HG03175 (cell line): ENCODE results near the gene CREBBP.
A peak's percentile ranks its signal among the peaks of the same experiment; 100 is the strongest.
"Not testable (repeated sequence)": the region's sequence is repeated elsewhere in the genome, so short reads cannot be mapped to it uniquely, and the experiment has no call there.

Source experiments
- ATAC-seq: cut with Tn5 transposase; IDR thresholded peaks from one replicate; pipeline ENCODE4 v1.9.1; 2021; ENCODE audit warnings: mild to moderate bottlenecking, moderate library complexity; ENCODE audit not compliant: unreplicated experiment

Gene CREBBP

DNA sequence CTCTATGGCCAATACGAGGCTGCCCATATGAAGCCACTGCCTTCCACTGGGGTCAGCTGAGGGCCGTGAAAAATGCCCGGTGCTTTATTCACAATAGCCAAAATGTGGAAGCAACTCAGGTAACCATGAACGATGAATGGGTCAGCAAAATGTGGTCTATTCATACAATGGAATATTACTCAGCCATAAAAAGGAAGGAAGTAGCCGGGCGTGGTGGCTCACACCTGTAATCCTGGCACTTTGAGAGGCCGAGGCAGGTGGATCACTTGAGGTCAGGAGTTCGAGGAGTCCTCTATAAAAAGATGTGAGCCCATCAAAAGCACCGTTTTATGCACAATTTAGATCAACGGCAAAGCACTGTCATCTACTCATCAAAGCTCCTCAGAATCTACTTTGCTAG lies 158.0 kb downstream of the CREBBP start:
- ATAC-seq: no peak

DNA sequence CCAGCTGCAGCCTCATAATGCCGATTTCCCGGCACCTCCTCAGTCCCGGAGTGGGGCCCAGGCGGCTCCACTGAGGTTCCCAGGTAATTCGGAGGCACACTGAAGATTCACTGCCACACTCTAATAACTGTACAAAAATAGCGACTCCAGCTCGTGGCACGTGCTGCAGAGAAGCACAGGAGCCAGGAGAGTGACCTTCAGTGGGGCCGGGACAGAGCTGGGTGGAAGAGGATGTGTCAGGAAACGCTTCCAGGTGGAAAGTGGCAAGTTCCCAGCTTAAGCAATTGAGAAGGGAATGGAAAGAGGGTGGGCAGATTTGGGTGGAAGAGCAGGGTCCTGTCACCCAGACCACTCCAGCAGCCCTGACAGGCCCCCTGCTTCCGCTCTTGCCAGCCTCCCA lies 160.1 kb downstream of the CREBBP start:
- no peak for ATAC-seq

DNA sequence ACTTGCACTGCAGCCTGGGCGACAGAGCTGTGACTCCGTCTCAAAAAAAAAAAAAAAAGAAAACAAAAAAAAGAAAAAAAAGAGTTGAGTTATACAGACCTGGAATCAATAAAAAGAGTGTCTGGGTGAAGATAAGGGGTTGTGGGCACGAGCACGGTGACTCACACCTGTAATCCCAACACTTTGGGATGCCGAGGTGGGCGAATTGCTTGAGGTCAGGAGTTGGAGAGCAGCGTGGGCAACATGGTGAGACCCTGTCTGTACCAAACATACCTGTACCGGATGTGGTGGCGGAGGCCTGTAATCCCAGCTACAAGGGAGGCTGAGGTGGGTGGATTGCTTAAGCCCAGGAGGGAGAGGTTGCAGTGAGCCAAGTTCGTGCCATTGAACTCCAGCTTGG lies 161.9 kb downstream of the CREBBP start:
- no peak for ATAC-seq

DNA sequence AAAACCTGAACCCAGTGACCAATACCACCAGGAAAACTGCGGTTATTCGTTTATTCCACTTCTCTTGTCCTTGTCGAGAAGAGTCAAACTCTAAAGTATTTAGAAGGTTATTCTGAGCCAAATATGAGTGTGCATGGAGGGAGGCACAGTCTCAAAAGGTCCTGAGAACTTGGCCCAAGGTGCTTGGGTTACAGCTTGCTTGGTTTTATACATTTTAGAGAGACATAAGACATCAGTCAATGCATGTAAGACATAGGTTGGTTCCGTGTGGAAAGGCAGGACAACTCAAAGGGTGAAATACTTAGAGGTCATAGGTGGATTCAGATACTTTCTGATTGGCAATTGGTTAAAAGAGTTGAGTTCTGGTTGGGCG lies 162.5 kb downstream of the CREBBP start:
- ATAC-seq: no peak

DNA sequence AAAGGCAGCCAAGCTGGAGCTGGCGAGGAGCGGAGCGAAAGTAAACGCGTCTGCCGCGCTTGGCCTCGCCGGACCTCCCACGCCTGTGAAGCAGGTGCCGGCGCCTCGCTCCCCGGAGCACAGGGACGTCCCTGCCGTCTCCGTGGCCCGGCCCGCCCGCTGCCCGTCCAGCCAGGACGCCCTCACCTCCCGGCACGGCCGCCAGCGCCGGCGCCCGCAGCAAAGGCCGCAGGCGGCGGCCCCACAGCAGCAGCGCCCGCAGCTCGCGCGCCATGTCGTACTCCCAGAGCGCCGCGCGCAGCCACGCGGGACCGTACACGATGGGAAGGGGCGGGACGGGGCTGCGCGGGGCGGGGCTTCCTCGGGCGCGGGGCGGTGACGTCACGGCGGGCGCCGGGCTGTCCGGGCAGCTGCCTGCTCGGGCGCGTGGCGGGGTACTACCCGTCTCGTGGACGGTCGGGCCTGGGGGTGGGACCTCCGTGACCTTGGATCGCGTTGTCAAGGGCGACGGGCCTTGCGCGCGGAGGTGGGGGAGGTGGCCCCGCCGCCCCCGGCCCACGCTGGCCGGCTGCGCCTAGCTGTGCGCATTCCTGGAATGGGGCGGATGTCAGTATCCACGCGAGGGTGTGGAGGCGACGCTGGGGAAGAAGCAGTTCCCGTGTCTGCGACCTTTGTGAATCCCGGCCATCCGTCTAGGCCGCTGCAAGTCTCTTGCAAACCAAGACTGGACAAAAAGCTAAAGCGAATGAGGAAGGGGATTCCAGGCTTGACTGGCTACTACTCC lies 163.1 kb downstream of the CREBBP start, which contains the start of gene TRAP1:
TRAP1 (minus strand) TSS at position 290 of the 784 bp plus-strand sequence; CDS start at position 274, 16 bp downstream.
- peak; percentile 90 for ATAC-seq

DNA sequence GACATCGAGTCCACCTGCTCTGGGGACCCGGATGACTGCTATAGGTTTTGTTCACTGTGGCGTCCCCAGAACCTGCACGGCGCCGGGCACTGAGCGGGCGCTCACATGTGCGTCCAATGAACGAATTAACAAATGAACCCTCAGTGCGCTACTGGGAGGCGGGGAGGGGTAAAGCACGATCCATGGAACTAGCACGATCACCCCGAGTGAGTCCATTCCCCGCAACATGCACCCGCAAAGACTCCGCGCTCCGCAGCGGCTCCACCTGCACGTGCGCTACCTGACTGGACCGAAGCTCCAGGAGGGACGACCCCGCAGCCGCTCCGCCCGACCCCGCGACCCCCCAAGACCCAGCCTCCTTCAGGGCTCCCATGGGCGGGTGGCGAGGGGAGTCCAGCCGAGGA lies 163.7 kb downstream of the CREBBP start:
- peak; percentile 18 for ATAC-seq

DNA sequence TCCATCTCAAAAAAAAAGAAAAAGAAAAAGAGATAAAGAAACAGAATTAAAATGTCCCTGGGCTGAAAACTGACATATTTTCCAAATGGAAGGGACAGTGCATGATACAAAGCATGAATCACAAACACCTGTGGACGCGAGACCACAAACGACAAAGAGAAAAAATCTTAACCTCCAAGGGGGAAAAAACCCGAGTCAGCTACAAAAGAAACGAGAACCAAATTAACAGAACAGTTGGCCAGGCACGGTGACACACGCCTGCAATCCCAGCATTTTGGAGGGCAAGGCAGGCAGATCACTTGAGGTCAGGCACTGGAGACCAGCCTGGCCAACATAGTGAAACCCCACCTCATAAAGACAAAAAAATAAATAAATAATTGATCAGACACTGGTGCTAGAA lies 165.1 kb downstream of the CREBBP start:
- ATAC-seq: no peak

DNA sequence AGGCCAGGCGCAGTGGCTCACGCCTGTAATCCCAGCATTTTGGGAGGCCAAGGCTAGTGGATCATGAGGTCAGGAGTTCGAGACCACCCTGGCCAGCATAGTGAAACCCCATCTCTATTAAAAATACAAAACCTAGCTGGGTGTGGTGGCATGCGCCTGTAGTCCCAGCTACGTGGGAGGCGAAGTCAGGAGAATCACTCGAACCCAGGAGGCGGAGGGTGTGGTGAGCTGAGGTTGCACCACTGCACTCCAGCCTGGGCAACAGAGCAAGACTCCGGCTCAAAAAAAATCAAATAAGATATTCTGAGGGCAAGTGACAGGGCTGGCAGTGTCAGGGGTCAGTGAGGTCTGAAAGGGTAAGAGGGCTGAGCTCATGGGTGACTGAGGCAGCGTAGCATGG lies 166.1 kb downstream of the CREBBP start:
- ATAC-seq: not testable (repeated sequence)

DNA sequence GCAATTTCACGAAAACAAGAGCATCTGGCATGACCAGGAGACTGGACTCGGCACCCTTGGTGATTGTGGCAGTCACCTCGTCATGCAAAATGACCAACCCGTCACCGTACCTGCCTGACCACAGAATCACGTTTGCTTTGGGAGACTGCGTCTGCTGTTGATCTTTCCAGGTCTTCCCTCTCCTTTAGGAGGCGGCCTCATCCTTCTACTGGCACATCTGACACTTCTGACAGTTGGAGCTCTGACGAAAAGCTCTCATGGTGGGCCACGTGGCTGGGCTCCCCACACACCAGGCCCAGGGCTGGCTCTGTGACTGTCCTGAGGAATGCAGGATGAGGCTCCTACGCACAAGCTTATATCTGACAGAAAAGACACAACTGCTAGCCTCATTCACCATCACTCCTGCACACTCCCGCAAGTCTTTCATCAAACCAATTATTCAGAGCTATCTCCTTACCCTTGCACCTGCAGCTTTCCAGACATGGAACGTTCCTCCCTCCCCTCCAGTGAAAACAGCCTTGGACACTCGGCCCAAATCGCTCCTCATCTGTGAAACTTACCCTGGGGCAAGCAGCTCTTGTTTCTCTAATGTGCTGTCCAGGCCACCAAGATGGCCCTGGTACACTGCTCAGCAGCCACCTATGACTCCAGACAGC lies 166.8 kb downstream of the CREBBP start:
- no peak for ATAC-seq

DNA sequence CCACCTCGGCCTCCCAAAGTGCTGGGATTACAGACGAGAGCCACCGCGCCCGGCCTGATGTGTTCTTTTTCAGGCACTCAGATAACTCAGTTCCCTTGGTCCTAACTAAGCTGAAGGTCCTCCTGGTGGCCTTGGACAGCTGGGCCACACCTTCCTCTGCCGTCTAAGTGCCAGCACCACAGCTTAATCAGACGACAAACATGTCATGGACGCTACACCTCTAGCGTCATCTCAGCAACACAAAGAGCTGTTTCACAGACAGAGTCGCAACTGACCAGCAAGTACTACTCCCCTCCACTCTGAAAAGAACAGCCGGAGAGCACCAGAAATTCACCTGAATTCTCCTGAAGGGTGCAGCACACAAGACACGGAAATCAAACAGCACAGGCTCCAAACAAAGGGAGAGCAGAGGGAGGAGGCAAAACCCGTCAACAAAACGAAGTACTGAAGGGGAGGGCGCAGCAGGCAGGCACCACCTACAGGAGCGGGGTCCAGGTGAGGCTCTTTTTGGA lies 167.6 kb downstream of the CREBBP start:
- no peak for ATAC-seq

DNA sequence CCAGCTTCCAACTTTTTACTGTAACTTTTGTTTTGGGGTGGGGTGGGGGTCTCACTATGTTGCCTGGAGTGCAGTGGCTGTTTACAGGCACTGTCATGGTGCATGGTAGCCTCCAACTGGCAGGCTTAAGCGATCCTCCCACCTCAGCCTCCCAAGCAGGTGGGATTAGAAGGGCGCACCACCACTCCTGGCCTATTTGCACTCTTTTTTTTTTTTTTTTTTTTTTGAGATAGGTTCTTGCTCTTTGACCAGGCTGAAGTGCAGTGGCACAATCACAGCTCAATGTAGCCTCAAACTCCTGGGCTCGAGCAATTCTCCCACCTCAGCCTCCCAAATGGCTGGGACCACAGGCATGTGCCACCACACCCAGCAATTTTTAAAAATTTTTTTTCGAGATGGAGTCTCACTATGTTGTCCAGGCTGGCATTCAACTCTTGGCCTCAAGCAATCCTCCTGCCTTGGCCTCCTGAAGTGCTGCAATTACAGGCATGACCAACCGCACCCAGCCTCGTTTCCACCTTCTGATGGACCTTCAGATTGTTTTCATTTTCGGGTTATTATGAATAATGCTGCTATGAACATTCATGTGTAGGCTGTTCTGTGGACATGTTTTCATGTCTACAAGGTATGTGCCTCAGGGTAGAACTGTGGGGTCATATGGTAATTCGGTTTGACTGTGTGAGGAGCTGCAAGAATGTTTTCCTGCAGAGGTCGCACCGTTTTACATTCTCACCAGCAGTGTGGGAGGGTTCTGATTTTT lies 174.1 kb downstream of the CREBBP start:
- no peak for ATAC-seq

DNA sequence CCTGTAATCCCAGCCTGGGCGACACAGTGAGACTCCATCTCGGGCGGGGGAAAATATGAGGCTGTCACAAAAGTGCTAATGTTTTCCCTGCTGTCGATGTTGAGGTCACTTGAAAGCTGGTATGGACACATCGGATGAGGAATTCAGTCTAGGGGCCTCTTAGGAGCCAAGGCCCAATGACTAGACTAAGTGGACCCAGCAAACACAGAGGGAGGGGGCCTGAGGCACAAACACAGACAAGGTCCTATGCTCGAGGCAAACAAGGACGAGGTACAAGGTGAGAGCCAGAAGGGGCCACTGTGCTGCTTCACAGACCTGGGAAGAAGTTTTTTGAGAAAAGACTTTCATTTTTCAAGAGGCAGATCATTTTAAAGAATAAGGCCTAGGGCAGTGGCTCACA lies 178.4 kb downstream of the CREBBP start:
- no peak for ATAC-seq

DNA sequence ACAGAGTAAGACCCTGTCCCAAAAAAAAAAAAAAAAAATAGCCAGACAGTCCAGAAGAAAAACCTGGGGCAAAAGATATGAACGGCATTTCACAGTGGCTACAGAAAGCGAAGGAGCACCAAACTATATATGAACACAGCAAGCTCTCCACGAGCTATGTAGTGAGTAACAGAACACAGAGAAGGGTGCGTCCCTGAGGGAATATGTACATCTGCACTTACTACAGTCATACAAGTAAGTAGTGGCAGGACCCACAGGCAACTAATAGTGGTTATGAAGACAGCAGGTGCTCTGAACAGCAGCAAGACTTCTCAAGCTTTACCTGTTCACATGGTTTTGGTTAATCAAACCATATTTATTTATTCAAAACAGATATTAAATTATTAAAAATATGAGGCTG lies 179.0 kb downstream of the CREBBP start:
- ATAC-seq: no peak

DNA sequence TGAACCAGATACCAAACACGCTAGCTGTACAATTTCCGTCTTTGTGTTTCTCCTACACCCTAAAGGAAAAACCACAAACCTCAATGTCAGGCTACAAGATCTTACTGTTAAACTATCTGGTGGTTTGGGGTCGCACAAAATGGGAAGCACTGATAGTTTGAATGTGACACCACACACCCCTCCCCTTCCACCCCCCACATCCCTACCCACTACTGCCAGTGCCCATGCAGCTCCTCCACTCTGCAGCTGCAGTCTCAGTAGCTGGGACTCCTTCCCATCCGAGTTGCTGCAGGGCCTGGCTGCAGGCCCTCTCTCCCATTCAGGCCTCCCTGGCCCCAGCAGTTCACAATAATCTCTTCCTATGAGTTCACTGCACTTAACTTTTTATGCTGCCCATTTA lies 181.6 kb downstream of the CREBBP start:
- ATAC-seq: no peak

DNA sequence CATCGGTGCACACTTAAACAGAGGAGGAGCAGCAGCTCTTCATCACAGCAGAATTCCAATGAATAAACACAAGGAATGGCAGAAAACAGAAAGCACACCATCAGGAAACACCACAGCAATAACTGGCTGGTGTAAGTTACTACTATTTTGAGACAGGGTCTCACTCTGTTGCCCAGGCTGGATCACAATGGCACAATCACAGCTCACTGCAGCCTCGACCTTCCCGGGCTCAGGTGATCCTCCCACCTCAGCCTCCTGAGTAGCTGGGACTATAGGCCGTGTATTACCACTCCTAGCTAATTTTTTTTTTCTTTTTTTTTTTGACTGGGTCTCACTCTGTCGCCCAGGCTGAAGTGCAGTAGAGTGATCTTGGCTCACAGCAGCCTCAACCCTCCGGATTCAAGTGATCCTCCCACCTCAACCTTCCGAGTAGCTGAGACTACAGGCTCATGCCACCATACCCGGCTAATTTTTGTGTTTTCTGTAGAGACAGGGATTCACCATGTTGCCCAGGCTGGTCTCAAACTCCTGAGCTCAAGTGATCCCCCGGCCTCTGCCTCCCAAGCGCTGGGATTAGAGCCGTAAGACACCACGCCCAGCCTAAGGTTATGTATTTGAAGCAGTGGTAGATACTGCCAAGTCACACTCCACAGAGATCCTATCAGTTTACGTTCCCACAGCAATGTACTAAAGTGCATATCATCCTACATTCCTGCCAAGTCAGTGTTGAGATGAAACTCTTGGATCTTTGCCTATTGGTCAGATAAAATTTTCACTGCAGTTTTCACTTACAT lies 183.9 kb downstream of the CREBBP start:
- no peak for ATAC-seq

DNA sequence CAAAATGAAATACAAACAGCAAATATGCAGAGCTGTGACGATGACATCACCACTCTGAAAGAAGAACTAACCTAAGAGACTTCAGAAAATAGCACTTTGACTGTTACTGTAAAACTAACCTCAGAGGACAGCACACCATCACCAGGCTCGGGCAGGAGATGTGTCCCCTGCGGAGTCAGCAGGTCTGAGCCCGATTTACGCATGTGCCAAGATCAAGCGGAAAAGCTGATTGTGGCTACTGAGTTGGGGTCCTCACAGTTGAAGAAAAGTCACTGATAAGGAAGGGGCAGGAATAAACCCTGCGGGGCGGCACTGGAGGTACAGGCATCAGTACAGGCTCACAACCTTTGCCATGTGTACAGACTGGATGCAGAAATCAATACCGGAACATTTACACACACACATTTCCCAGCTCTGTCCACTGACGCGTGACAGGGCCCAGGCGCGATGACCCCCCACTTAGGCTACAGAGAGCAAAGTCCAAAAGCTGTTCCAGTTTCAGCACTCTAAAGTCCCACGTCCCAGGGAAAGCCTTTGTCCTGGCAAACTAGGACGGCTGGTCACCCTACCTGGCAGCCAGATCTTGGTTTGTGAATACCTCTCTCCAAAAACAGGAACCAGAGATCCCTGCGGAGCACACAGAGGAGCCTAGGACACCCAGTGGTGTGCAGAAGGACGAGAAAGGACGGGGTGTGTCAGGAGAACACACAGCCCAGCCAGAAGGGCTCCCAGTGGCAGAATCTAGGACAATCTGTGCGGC lies 184.7 kb downstream of the CREBBP start:
- no peak for ATAC-seq

DNA sequence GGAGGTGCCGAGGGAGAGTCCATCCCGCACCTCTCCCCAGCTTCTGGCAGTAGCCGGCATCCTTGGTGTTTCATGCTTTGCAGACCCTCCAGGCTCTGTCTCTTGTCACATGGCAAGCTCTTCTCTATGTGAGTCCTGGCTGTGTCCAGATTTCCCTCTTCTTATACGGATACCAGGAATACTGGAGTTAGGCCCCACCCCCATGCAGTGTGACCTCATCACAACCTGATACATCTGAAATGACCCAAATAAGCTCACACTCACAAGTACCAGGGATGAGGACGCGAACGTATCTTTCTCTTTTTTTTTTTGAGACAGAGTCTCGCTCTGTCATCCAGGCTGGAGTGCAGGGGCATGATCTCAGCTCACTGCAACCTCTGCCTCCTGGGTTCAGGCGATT lies 186.5 kb downstream of the CREBBP start:
- no peak for ATAC-seq

DNA sequence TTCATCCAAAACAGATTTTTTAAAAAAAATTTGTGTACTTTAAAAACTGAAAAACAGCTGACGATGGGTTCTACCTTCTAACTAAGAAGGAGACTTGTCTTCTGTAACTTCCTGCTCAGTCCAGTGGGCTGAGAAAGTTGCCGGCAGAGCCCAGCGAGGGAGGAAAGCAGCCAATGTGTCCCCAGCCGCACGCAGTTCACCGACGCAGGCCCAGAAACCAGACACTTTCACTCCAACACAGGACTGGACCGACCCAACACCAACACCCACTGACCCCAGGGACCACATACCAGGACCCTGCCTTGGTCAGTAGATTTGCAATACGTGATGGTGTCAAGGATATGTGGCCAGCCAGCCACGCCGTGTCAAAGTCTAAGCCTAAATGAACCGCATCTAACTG lies 188.8 kb downstream of the CREBBP start:
- no peak for ATAC-seq

DNA sequence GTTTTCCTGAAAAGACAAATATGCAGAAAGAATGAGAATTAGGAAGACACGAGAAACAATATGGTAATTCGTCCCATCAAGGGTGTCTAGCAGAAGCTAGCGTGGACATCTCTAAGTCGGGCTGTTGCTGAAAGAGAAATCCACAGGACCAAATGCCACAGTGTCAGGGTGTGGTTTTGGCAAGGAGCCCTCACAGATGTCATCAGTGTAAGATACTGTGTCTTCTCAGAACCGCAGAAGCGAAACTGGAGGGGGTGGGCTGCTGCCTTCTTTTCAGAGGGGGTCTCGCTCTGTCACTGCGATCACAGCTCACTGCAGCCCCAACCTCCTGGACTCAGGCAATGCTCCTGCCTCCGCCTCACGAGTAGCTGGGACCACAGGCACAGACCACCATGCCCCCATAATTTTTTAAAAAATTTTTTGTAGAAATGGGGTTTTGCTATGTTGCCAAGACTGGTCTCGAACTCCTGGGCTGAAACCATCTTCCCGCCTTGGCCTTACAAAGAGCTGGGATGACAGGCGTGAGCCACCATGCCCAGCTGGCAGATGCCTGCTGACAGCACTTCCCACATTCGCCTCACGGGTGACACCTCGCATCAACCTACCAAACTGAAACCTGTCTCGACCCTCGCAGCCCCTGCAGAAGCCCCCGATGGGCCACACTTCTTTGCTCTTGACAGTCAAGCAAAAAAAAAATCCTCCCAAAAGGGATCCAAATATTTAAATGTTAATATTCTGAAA lies 189.4 kb downstream of the CREBBP start:
- ATAC-seq: no peak
